Esophagus (tissue), 2 donors: ENCODE measurements around the gene EGFR. TPM values are rescaled to one million over a fixed set of nuclear protein-coding genes. Genes with fewer than 3 reads are reported as not detected.

Experiments
- H3K27ac ChIP-seq, 2 donors: one replicate each; pipeline ENCODE4 v1.5.1; 2013; ENCODE audit warnings: low read depth in 2 of 2, mild to moderate bottlenecking in 2 of 2, inconsistent platforms in 1 of 2, low read length in 1 of 2, moderate library complexity in 1 of 2
- H3K27me3 ChIP-seq, 2 donors: one replicate each; pipeline ENCODE4 v1.6.1; 2013; ENCODE audit warnings: low read length in 2 of 2, control low read depth in 1 of 2, mild to moderate bottlenecking in 1 of 2; ENCODE audit not compliant: insufficient read depth in 2 of 2, control insufficient read depth in 1 of 2
- H3K36me3 ChIP-seq, 2 donors: one replicate each; pipeline ENCODE4 v1.6.1; 2013; ENCODE audit warnings: low read length in 1 of 2; ENCODE audit not compliant: control insufficient read depth in 2 of 2, insufficient read depth in 2 of 2
- H3K4me1 ChIP-seq, 2 donors: one replicate each; pipeline ENCODE4 v1.6.1; 2013; ENCODE audit warnings: low read length in 1 of 2; ENCODE audit not compliant: control insufficient read depth in 2 of 2, insufficient read depth in 2 of 2
- H3K4me3 ChIP-seq, 2 donors: one replicate each; pipeline ENCODE4 v1.5.1; 2013; ENCODE audit warnings: low read length in 2 of 2, mild to moderate bottlenecking in 2 of 2, low read depth in 1 of 2, moderate library complexity in 1 of 2
- H3K9me3 ChIP-seq, 2 donors: one replicate each; pipeline ENCODE4 v1.6.1; 2013; ENCODE audit warnings: mild to moderate bottlenecking in 2 of 2, low read depth in 1 of 2, low read length in 1 of 2, moderate library complexity in 1 of 2; ENCODE audit not compliant: control insufficient read depth in 2 of 2, insufficient read depth in 1 of 2
- WGBS, 2 donors: extraction: QIAGEN DNeasy Blood & Tissue Kit; methylation state at CpG; one replicate each; pipeline ENCODE4 v1.1.7; 2013; 5-methylcytosine and 5-hydroxymethylcytosine counted together
- polyA plus RNA-seq, 2 donors: library from polyadenylated mRNA; stranded (reverse); fragments of 200-250 nt; gene quantifications; one replicate each; pipeline ENCODE4 v1.2.3, GENCODE V29; 2013
- donor health status: healthy with polysubstance abuse.
- donor health status: Bipolar disorder and iron deficiency.

Gene EGFR
- polyA plus RNA-seq, result 10 to 100 TPM; 12.8 to 16.1 TPM

GRCh38 chr7:55018361-55019190 lies at the start of gene EGFR:
EGFR (plus strand) TSS chr7:55019017; CDS start chr7:55019278, 261 bp downstream.
- Histone ChIP-seq H3K4me3 (peak within 1 kb of the TSS; percentile 87 to 91), H3K27me3 (no peaks in the 10 kb centered on the region), H3K36me3 (no peaks in the 10 kb centered on the region), H3K4me1 (peaks cover 3 to 14% of the 10 kb centered on the region in 2 donors), H3K9me3 (no peaks in the 10 kb centered on the region), H3K27ac (peak within 1 kb of the TSS; percentile 97 to 98)
- 3 to 5% methylated on average over 75 to 80 of the region's 80 CpGs for WGBS, 2 donors

- Histone ChIP-seq H3K4me3 (no peak overlapping the region), H3K27ac (no peak overlapping the region), H3K4me1 (no peaks in the 10 kb centered on the region), H3K27me3 (no peaks in the 10 kb centered on the region), H3K9me3 (no peaks in the 10 kb centered on the region), H3K36me3 (no peaks in the 10 kb centered on the region)
- WGBS, 2 donors, result 89 to 91% methylated on average over 13 of the region's 13 CpGs
These were observed 49.4 kb upstream of the EGFR start for GRCh38 chr7:54969208-54969967.

- 78 to 79% methylated on average over 2 of the region's 2 CpGs for WGBS, 2 donors
- Histone ChIP-seq H3K9me3 (no peaks in the 10 kb centered on the region), H3K36me3 (no peaks in the 10 kb centered on the region), H3K4me1 (no peaks in the 10 kb centered on the region), H3K27me3 (no peaks in the 10 kb centered on the region), H3K4me3 (no peak overlapping the region), H3K27ac (no peak overlapping the region)
These were observed 46.0 kb upstream of the EGFR start for GRCh38 chr7:54972733-54973294.

- no peaks in the 10 kb centered on the region for H3K4me1 ChIP-seq
- H3K9me3 ChIP-seq, result no peaks in the 10 kb centered on the region
- H3K27me3 ChIP-seq, result no peaks in the 10 kb centered on the region
- no peak overlapping the region for H3K4me3 ChIP-seq
- H3K27ac ChIP-seq, result no peak overlapping the region
- 74 to 75% methylated on average over 9 of the region's 9 CpGs for WGBS, 2 donors
- H3K36me3 ChIP-seq, result no peaks in the 10 kb centered on the region
These were observed 40.3 kb upstream of the EGFR start for GRCh38 chr7:54978364-54979116.

- Histone ChIP-seq H3K4me3 (no peak overlapping the region), H3K9me3 (no peaks in the 10 kb centered on the region), H3K27ac (no peak overlapping the region), H3K36me3 (no peaks in the 10 kb centered on the region), H3K4me1 (no peaks in the 10 kb centered on the region), H3K27me3 (no peaks in the 10 kb centered on the region)
- 90 to 93% methylated on average over 14 of the region's 14 CpGs for WGBS, 2 donors
These were observed 38.3 kb upstream of the EGFR start for GRCh38 chr7:54980521-54980920.

GRCh38 chr7:54981913-54982312 lies 36.9 kb upstream of the EGFR start:
- WGBS, 2 donors, result 91 to 92% methylated on average over 11 of the region's 11 CpGs

GRCh38 chr7:54985426-54986330 lies 33.1 kb upstream of the EGFR start:
- WGBS, 2 donors, result 72 to 81% methylated on average over 7 of the region's 7 CpGs
- Histone ChIP-seq H3K27ac (no peak overlapping the region), H3K4me3 (no peak overlapping the region), H3K4me1 (no peaks in the 10 kb centered on the region), H3K36me3 (no peaks in the 10 kb centered on the region), H3K9me3 (no peaks in the 10 kb centered on the region), H3K27me3 (no peaks in the 10 kb centered on the region)

More at GRCh38 chr7:54981913-54982312, 36.9 kb upstream of the EGFR start:
- no peaks in the 10 kb centered on the region for H3K36me3 ChIP-seq
- H3K9me3 ChIP-seq, result no peaks in the 10 kb centered on the region
- no peaks in the 10 kb centered on the region for H3K4me1 ChIP-seq
- H3K27me3 ChIP-seq, result no peaks in the 10 kb centered on the region
- no peak overlapping the region for H3K4me3 ChIP-seq
- no peak overlapping the region for H3K27ac ChIP-seq

GRCh38 chr7:54986716-54987115 lies 32.1 kb upstream of the EGFR start:
- Histone ChIP-seq H3K27ac (no peak overlapping the region), H3K4me3 (no peak overlapping the region), H3K4me1 (no peaks in the 10 kb centered on the region), H3K9me3 (no peaks in the 10 kb centered on the region), H3K36me3 (no peaks in the 10 kb centered on the region), H3K27me3 (no peaks in the 10 kb centered on the region)
- WGBS, 2 donors, result 88% methylated on average over 4 of the region's 4 CpGs
